Measurements from ENCODE around the gene PEDS1.

- TF ChIP-seq EZH2 (IDR thresholded peaks at IDR 0.05) (no peak), CTCF (IDR thresholded peaks at IDR 0.05) (peak; percentile 8)
Observed at GRCh38 chr20:50138479-50139393, 14.8 kb downstream of the PEDS1 start.
